Body of pancreas (tissue), 4 donors: Measurements from ENCODE around the gene USP9Y. TPM values are rescaled to one million over a fixed set of nuclear protein-coding genes. Genes with fewer than 3 reads are reported as not detected.

Source experiments
- ATAC-seq: fragments of 150-250 bp; one replicate; pipeline ENCODE4 v1.9.1; 2016
- DNase-seq, 4 donors: peaks; one replicate each; pipeline ENCODE4 v3.0.0-alpha.2; 2019
- H3K27ac ChIP-seq, 4 donors: fragments of 200-600 bp; sonication (generic); 1 replicate in 3 of 4; 2 replicates in 1 of 4; pipeline versions ENCODE4 v1.5.1 to v1.6.1; 2016 to 2019; ENCODE audit warnings: mild to moderate bottlenecking in 1 of 4, mixed read lengths in 1 of 4, moderate library complexity in 1 of 4
- H3K27me3 ChIP-seq, 2 donors: fragments of 200-600 bp; sonication (generic); one replicate each; pipeline ENCODE4 v1.6.0; 2016; ENCODE audit warnings: mild to moderate bottlenecking in 1 of 2
- H3K36me3 ChIP-seq, 2 donors: fragments of 200-600 bp; sonication (generic); replicated peaks in 1 of 2; 2 replicates each; pipeline ENCODE4 v1.5.1; 2016; ENCODE audit warnings: low read depth in 2 of 2; ENCODE audit not compliant: insufficient read depth in 1 of 2
- H3K4me1 ChIP-seq: fragments of 200-600 bp; sonication (generic); one replicate; pipeline ENCODE4 v1.6.0; 2016
- H3K4me3 ChIP-seq, 2 donors: fragments of 200-600 bp; sonication (generic); 1 replicate in 1 of 2; 2 replicates in 1 of 2; pipeline ENCODE4 v1.5.1; 2016 to 2019
- H3K9me3 ChIP-seq, 3 donors: fragments of 200-600 bp; sonication (generic); 1 replicate in 2 of 3; 2 replicates in 1 of 3; pipeline ENCODE4 v1.5.1; 2016
- CTCF ChIP-seq, 7 experiments: fragments of 450-650 bp in 4 of 7; fragments of 200-600 bp in 3 of 7; sonication (generic) in 3 of 7; IDR thresholded peaks; one replicate each; pipeline ENCODE4 v1.5.1; 2016 to 2019; ENCODE audit warnings: antibody characterized with exemption in 7 of 7
- POLR2A ChIP-seq, 3 donors: fragments of 450-650 bp; IDR thresholded peaks; one replicate each; pipeline ENCODE4 v1.6.1; 2016; ENCODE audit warnings: antibody characterized with exemption in 3 of 3, mild to moderate bottlenecking in 2 of 3
- WGBS, 2 donors: methylation state at CpG; one replicate each; pipeline ENCODE4 v1.1.5; 2017; 5-methylcytosine and 5-hydroxymethylcytosine counted together
- intact Hi-C: fragments of 100-400 bp; cut with DNase I; formaldehyde crosslinking; loops from one replicate; pipeline ENCODE4 v1.15.1; 2023
- total RNA-seq, 2 donors: library from RNA; depleted of rRNA; stranded (reverse); fragments of >200 nt; gene quantifications; one replicate each; pipeline ENCODE4 v1.1.0, GENCODE V29; 2016

USP9Y gene
- total RNA-seq, 2 donors from 2014 or later = not detected

- Histone ChIP-seq H3K9me3 (peaks cover 0 to 17% (median 0%) of the 10 kb centered on the region in 3 donors), H3K27ac (no peak overlapping the region), H3K4me1 (no peaks in the 10 kb centered on the region), H3K36me3 (no peaks in the 10 kb centered on the region), H3K27me3 (no peaks in the 10 kb centered on the region), H3K4me3 (no peak overlapping the region)
- ATAC-seq = no peak
- no peak for DNase-seq
- intact Hi-C loops = no loop called here
- no peak for TF ChIP-seq POLR2A (IDR thresholded peaks at IDR 0.05)
- no peak for TF ChIP-seq CTCF (IDR thresholded peaks at IDR 0.05)
- WGBS, 2 donors = 73 to 92% methylated on average over 2 of the region's 2 CpGs
Measured at GRCh38 chrY:12700087-12700486, 944 bp upstream of the USP9Y start.

GRCh38 chrY:12702174-12702573, 1.1 kb downstream of the USP9Y start:
- Histone ChIP-seq H3K4me1 (no peaks in the 10 kb centered on the region), H3K36me3 (no peaks in the 10 kb centered on the region), H3K27ac (no peak overlapping the region), H3K27me3 (no peaks in the 10 kb centered on the region), H3K9me3 (peaks cover 0 to 17% (median 0%) of the 10 kb centered on the region in 3 donors), H3K4me3 (no peak overlapping the region)
- no peak for ATAC-seq
- 25 to 33% methylated on average over 1 of the region's 1 CpG for WGBS, 2 donors
- intact Hi-C loops = no loop called here
- no peak for DNase-seq
- TF ChIP-seq POLR2A (IDR thresholded peaks at IDR 0.05) (no peak), CTCF (IDR thresholded peaks at IDR 0.05) (no peak)

DNA sequence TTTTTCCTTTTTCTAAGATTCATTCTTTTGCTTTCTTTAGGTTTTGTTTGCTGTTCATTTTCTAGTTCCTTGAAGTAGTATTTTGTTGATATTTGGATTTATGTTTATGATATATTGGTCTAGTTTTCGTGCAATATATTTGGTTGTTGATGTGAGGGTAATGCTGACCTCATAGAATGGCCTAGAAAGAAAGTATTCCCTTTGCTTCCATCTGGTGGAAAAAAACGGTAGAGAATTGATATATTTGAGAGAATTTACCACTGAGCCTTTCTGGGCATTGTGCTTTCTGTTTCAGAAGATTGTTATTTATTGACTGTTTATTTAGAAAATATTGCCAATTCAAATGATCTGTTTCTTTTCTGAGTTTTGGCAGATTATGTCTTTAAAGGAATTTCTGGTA, 9.4 kb downstream of the USP9Y start:
- Histone ChIP-seq H3K4me3 (no peak overlapping the region), H3K36me3 (no peaks in the 10 kb centered on the region), H3K9me3 (no peaks in the 10 kb centered on the region), H3K27ac (no peak overlapping the region), H3K4me1 (no peaks in the 10 kb centered on the region), H3K27me3 (no peaks in the 10 kb centered on the region)
- intact Hi-C loops = no loop called here
- no peak for ATAC-seq
- TF ChIP-seq CTCF (IDR thresholded peaks at IDR 0.05) = peak in 1 of 7 experiments; percentile 7
- TF ChIP-seq POLR2A (IDR thresholded peaks at IDR 0.05) = no peak
- WGBS, 2 donors = 35 to 37% methylated on average over 2 of the region's 2 CpGs
- no peak for DNase-seq

DNA sequence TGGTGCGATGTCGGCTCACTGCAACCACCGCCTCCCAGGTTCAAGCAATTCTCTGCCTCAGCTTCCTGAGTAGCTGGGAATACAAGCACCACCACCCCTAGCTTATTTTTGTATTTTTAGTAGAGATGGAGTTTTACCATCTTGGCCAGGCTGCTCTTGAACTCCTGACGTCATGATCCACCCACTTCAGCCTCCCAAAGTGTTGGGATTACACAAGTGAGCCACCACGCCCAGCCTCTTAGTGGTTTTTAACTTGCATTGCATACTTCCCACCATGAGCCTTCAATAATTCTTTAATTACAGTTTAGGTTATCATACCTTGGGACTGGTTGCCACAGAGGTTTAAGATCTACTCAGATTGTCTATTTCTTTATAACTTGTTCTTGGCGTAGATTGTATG, 14.3 kb downstream of the USP9Y start:
- ATAC-seq (no peak), DNase-seq (no peak)
- intact Hi-C loops = no loop called here
- Histone ChIP-seq H3K27ac (no peak overlapping the region), H3K36me3 (no peaks in the 10 kb centered on the region), H3K4me1 (no peaks in the 10 kb centered on the region), H3K4me3 (no peak overlapping the region), H3K27me3 (no peaks in the 10 kb centered on the region), H3K9me3 (no peaks in the 10 kb centered on the region)
- WGBS, 2 donors = 97 to 98% methylated on average over 6 of the region's 6 CpGs
- no peak for TF ChIP-seq POLR2A (IDR thresholded peaks at IDR 0.05)
- no peak for TF ChIP-seq CTCF (IDR thresholded peaks at IDR 0.05)

- no peaks in the 10 kb centered on the region for H3K36me3 ChIP-seq
- H3K9me3 ChIP-seq = no peaks in the 10 kb centered on the region
- DNase-seq (no peak), ATAC-seq (no peak)
- no peak overlapping the region for H3K27ac ChIP-seq
- no peaks in the 10 kb centered on the region for H3K4me1 ChIP-seq
- no peaks in the 10 kb centered on the region for H3K27me3 ChIP-seq
- intact Hi-C loops = no loop called here
- TF ChIP-seq CTCF (IDR thresholded peaks at IDR 0.05) (no peak), POLR2A (IDR thresholded peaks at IDR 0.05) (no peak)
- H3K4me3 ChIP-seq = no peak overlapping the region
- WGBS, 2 donors = 81 to 91% methylated on average over 2 of the region's 2 CpGs
Measured at GRCh38 chrY:12729746-12730145, 28.7 kb downstream of the USP9Y start.
